AG10803 (cell line): ENCODE data around the gene EDC3.

Experiments used
- DNase-seq: peaks from one replicate; pipeline ENCODE4 v3.0.0; 2010; ENCODE audit warnings: low read depth
- H3K4me3 ChIP-seq: 2 replicates; pipeline ENCODE4 v1.5.1; 2011; ENCODE audit warnings: mild to moderate bottlenecking, low read length, control low read depth
- CTCF ChIP-seq: conservative IDR thresholded peaks from 2 replicates; pipeline ENCODE4 v1.5.1; 2011; ENCODE audit warnings: mild to moderate bottlenecking, low read length, control low read depth, inconsistent platforms

Gene EDC3

GRCh38 chr15:74648051-74648842, 47.6 kb downstream of the EDC3 start:
- no peak for DNase-seq
- TF ChIP-seq CTCF: no peak

GRCh38 chr15:74646480-74646879, 49.3 kb downstream of the EDC3 start:
- TF ChIP-seq CTCF: no peak
- DNase-seq: no peak
- no peak overlapping the region for H3K4me3 ChIP-seq

More at GRCh38 chr15:74648051-74648842, 47.6 kb downstream of the EDC3 start:
- no peak overlapping the region for H3K4me3 ChIP-seq

- H3K4me3 ChIP-seq: no peak overlapping the region
- TF ChIP-seq CTCF: no peak
- no peak for DNase-seq
Observed at GRCh38 chr15:74643665-74644204, 52.1 kb downstream of the EDC3 start.

- H3K4me3 ChIP-seq: no peak overlapping the region
- peak; percentile 46 for DNase-seq
- TF ChIP-seq CTCF: no peak
Observed at GRCh38 chr15:74642734-74643664, 52.8 kb downstream of the EDC3 start.

GRCh38 chr15:74642348-74642733, 53.5 kb downstream of the EDC3 start:
- TF ChIP-seq CTCF: no peak
- DNase-seq: no peak
- no peak overlapping the region for H3K4me3 ChIP-seq

GRCh38 chr15:74641151-74641550, 54.7 kb downstream of the EDC3 start:
- no peak for TF ChIP-seq CTCF
- DNase-seq: no peak
- H3K4me3 ChIP-seq: no peak overlapping the region
